HL-60 (cell line): ENCODE results near the gene SCN2A.

Source experiments
- GABPA ChIP-seq: IDR thresholded peaks from 2 replicates; pipeline ENCODE4 v1.6.1; 2012; ENCODE audit warnings: low read depth
- POLR2AphosphoS5 ChIP-seq: IDR thresholded peaks from 2 replicates; pipeline ENCODE4 v1.6.1; 2012; ENCODE audit warnings: low read depth
- SPI1 ChIP-seq: IDR thresholded peaks from 2 replicates; pipeline ENCODE4 v1.6.1; 2012; ENCODE audit warnings: low read depth, mild to moderate bottlenecking, borderline replicate concordance
- TF ChIP-seq, protein P1 (sequence below): IDR thresholded peaks from one replicate; pipeline ENCODE4 v1.5.1; 2011; ENCODE audit warnings: low read length, control low read depth, inconsistent platforms; ENCODE audit not compliant: insufficient read depth
- TF ChIP-seq, protein P2 (sequence below): IDR thresholded peaks from 2 replicates; pipeline ENCODE4 v1.6.1; 2012; ENCODE audit warnings: low read depth; ENCODE audit not compliant: insufficient replicate concordance

- TF ChIP-seq, protein P1, sequence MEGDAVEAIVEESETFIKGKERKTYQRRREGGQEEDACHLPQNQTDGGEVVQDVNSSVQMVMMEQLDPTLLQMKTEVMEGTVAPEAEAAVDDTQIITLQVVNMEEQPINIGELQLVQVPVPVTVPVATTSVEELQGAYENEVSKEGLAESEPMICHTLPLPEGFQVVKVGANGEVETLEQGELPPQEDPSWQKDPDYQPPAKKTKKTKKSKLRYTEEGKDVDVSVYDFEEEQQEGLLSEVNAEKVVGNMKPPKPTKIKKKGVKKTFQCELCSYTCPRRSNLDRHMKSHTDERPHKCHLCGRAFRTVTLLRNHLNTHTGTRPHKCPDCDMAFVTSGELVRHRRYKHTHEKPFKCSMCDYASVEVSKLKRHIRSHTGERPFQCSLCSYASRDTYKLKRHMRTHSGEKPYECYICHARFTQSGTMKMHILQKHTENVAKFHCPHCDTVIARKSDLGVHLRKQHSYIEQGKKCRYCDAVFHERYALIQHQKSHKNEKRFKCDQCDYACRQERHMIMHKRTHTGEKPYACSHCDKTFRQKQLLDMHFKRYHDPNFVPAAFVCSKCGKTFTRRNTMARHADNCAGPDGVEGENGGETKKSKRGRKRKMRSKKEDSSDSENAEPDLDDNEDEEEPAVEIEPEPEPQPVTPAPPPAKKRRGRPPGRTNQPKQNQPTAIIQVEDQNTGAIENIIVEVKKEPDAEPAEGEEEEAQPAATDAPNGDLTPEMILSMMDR = no peak
- TF ChIP-seq POLR2AphosphoS5 = no peak
- TF ChIP-seq SPI1 = no peak
- TF ChIP-seq, protein P2, sequence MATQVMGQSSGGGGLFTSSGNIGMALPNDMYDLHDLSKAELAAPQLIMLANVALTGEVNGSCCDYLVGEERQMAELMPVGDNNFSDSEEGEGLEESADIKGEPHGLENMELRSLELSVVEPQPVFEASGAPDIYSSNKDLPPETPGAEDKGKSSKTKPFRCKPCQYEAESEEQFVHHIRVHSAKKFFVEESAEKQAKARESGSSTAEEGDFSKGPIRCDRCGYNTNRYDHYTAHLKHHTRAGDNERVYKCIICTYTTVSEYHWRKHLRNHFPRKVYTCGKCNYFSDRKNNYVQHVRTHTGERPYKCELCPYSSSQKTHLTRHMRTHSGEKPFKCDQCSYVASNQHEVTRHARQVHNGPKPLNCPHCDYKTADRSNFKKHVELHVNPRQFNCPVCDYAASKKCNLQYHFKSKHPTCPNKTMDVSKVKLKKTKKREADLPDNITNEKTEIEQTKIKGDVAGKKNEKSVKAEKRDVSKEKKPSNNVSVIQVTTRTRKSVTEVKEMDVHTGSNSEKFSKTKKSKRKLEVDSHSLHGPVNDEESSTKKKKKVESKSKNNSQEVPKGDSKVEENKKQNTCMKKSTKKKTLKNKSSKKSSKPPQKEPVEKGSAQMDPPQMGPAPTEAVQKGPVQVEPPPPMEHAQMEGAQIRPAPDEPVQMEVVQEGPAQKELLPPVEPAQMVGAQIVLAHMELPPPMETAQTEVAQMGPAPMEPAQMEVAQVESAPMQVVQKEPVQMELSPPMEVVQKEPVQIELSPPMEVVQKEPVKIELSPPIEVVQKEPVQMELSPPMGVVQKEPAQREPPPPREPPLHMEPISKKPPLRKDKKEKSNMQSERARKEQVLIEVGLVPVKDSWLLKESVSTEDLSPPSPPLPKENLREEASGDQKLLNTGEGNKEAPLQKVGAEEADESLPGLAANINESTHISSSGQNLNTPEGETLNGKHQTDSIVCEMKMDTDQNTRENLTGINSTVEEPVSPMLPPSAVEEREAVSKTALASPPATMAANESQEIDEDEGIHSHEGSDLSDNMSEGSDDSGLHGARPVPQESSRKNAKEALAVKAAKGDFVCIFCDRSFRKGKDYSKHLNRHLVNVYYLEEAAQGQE = no peak
- no peak for TF ChIP-seq GABPA
Measured at GRCh38 chr2:165245081-165245793, 6.0 kb downstream of the SCN2A start.
